Activated CD8-positive, alpha-beta memory T cell treated with anti-CD3 and anti-CD28 coated beads, Interleukin-2, amount 10 ng/mL, durations not matched to agents 7 days and 5 days (primary cell): ENCODE measurements around the gene TSHZ2. TPM values are rescaled to one million over a fixed set of nuclear protein-coding genes. Genes with fewer than 3 reads are reported as not detected.

Experiments
- ATAC-seq: fragments of 150-1000 bp; cut with Tn5 transposase; one replicate; pipeline ENCODE4 v1.10.0; 2021; ENCODE audit warnings: moderate library complexity
- CTCF ChIA-PET: fragments of 350-600 bp; sonication (Branson Sonifier 250); formaldehyde crosslinking; loops from one replicate; lab custom pipeline; 2021; ENCODE audit warnings: antibody characterized with exemption; lab: Charles Lee
- DNase-seq: peaks from one replicate; pipeline ENCODE4 v3.0.0-alpha.2; 2020
- H3K27ac Mint-ChIP-seq: one replicate; pipeline ENCODE4 v1.8.0; 2021; ENCODE audit warnings: mild to moderate bottlenecking, mixed read lengths
- H3K27me3 Mint-ChIP-seq: one replicate; pipeline ENCODE4 v1.8.0; 2021; ENCODE audit warnings: mixed read lengths
- H3K36me3 Mint-ChIP-seq: one replicate; pipeline ENCODE4 v1.8.0; 2021; ENCODE audit warnings: mild to moderate bottlenecking, mixed read lengths
- H3K4me1 Mint-ChIP-seq: one replicate; pipeline ENCODE4 v1.8.0; 2021; ENCODE audit warnings: mixed read lengths
- H3K4me3 Mint-ChIP-seq: one replicate; pipeline ENCODE4 v1.8.0; 2021; ENCODE audit warnings: mild to moderate bottlenecking, moderate library complexity, mixed read lengths
- H3K9me3 Mint-ChIP-seq: one replicate; pipeline ENCODE4 v1.8.0; 2022; ENCODE audit warnings: low read depth, mixed read lengths
- total RNA-seq, 2 experiments: library from RNA; stranded (reverse); gene quantifications; one replicate each; pipeline ENCODE4 v1.2.3, GENCODE V29; 2021

Gene TSHZ2
- total RNA-seq, 2 experiments from 2014 or later = 0.18 to 1.9 TPM

DNA sequence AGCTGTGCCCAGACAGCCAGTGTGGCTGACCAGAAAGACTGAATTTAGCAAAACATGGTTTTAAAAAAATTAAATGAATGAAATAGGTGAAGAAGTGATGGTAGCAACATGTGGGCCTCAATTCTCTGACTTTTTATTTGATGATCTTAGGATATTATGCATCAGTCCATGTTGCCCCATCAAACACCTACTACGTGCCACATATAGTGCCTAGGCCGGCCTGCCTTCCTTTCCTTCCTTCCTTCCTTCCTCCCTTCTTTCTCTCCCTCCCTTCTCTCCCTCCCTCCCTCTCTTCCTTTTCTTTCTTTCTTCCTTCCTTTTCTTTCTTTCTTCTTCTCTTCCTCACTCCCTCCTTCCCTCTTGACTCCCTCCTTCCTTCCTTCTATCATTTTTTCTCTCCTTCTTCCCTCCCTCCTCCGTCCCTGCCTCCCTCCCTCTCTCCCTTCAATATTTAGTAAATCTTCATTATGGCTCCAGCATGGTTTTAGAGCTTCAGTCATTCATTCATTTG lies 209.8 kb downstream of the TSHZ2 start:
- no peak overlapping the region for H3K4me3 Mint-ChIP-seq
- peaks cover 24% of the 10 kb centered on the region for H3K27me3 Mint-ChIP-seq
- no peaks in the 10 kb centered on the region for H3K4me1 Mint-ChIP-seq
- no peaks in the 10 kb centered on the region for H3K9me3 Mint-ChIP-seq
- no peak overlapping the region for H3K27ac Mint-ChIP-seq
- CTCF ChIA-PET = no interaction called here
- no peaks in the 10 kb centered on the region for H3K36me3 Mint-ChIP-seq
- no peak for DNase-seq
- ATAC-seq = no peak

DNA sequence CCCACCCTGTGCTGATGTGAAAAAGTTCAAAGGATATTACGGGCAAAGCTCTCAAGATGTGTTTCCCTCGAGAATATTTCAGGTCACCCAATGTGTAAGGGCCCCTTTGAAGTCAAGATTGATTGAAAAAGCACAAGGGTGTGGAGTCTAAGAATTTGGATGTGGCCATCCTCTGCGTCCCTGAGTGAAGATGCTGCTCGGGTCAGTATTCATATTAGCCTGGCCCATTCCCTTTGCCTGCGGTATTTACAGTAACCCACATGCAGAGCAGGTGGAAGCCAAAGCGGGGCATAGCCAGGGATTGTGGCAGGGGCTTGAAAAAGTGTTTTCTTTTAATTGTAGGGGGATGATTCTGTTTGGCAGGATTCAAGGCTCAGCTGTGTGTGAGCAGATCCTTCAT lies 211.0 kb downstream of the TSHZ2 start:
- CTCF ChIA-PET = no interaction called here
- H3K27me3 Mint-ChIP-seq = peaks cover 29% of the 10 kb centered on the region
- no peak overlapping the region for H3K4me3 Mint-ChIP-seq
- DNase-seq (no peak), ATAC-seq (no peak)
- no peaks in the 10 kb centered on the region for H3K36me3 Mint-ChIP-seq
- H3K4me1 Mint-ChIP-seq = no peaks in the 10 kb centered on the region
- no peaks in the 10 kb centered on the region for H3K9me3 Mint-ChIP-seq
- no peak overlapping the region for H3K27ac Mint-ChIP-seq

DNA sequence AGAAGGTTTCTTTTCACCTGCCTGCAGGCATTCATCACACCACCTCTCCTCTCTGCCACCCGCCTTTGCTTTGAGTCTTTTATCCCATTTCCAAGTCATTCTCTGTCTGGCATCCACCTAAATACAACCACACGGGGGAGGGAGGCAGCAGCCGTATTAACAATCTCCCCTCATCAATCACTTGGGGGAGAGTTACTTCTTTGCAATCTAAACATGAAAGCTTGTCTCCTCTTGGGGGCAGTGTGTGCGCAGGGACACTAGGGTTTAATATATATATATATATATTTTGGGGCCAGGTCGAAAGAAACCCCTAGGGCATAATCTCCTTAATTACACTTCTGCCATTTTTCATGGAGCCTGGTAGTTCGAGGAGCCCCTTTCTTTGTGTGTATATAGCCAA lies 214.5 kb downstream of the TSHZ2 start:
- Mint-ChIP-seq H3K27me3 (peaks cover 25% of the 10 kb centered on the region), H3K9me3 (no peaks in the 10 kb centered on the region), H3K27ac (no peak overlapping the region), H3K4me1 (no peaks in the 10 kb centered on the region), H3K36me3 (no peaks in the 10 kb centered on the region), H3K4me3 (no peak overlapping the region)
- ATAC-seq = no peak
- CTCF ChIA-PET = interaction anchor here (1.7 to 1.8 kb wide), 2 partner anchors 12 to 30 kb away, joined by 6 to 10 read pairs; no protein-coding TSS in a partner anchor
- DNase-seq = no peak

DNA sequence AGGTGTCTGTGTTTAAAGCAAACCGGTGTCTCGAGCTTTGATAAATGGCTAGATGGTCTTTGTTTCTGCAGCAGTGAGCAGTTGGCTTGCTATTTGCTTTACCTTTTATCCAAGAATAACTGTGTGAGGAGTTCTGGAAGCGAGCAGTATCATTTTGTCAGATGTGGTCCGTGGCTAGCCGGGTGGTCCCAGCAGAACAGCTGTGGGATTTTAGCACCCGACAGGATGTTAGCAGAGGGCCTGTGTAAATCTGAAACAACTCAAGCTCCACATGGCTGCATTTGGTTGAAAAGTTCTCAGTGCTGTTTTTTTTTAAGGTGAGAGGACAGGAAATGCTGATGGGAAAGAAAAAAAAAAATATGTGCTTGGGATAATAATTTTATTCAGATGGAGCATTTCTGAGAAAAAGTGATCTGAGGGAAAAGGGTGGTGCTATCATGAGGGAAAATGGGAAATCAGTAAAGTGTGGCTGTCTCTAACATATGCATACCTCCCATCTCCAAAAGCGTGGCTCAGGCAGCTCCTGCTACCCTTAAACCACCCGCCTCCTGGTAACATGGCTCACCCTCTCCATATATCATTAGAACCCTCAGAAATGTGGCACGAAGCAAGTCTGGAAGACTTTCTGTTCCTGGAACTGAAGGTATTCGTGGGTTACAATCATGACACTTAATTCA lies 215.4 kb downstream of the TSHZ2 start:
- Mint-ChIP-seq H3K9me3 (no peaks in the 10 kb centered on the region), H3K4me1 (no peaks in the 10 kb centered on the region)
- CTCF ChIA-PET = interaction anchor here (1.5 to 1.8 kb wide), 3 partner anchors 11 to 38 kb away, joined by 3 to 10 read pairs (median 6); no protein-coding TSS in a partner anchor

DNA sequence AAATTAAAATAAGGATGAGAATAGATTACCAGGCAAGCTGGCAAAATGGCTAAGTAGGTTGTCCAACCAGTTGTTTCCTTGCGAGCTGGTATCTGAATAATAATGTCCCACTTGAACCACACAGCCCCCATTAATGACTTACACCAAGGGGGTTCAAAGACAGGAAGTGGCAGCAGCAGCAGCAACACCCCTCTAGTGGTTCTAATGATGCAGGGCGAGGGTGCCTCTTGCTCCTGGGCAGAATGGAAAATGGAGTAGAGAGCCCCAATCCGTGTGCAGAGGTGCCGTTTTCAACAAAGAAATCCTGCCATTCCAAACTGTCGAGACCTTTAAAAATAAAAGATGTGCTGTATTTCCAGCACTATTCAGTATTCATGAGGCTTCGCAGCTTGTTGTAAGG lies 218.1 kb downstream of the TSHZ2 start:
- Mint-ChIP-seq H3K4me3 (no peak overlapping the region), H3K27ac (no peak overlapping the region), H3K4me1 (no peaks in the 10 kb centered on the region), H3K36me3 (no peaks in the 10 kb centered on the region), H3K27me3 (peaks cover 44% of the 10 kb centered on the region), H3K9me3 (no peaks in the 10 kb centered on the region)
- CTCF ChIA-PET = interaction anchor here (2.5 kb wide), 1 partner anchor 26 kb away, joined by 7 read pairs; no protein-coding TSS in a partner anchor
- DNase-seq (no peak), ATAC-seq (no peak)

More for the DNA sequence above, 215.4 kb downstream of the TSHZ2 start:
- H3K27me3 Mint-ChIP-seq = peaks cover 33% of the 10 kb centered on the region
- H3K27ac Mint-ChIP-seq = no peak overlapping the region
- DNase-seq (no peak), ATAC-seq (no peak)
- no peak overlapping the region for H3K4me3 Mint-ChIP-seq
- no peaks in the 10 kb centered on the region for H3K36me3 Mint-ChIP-seq

DNA sequence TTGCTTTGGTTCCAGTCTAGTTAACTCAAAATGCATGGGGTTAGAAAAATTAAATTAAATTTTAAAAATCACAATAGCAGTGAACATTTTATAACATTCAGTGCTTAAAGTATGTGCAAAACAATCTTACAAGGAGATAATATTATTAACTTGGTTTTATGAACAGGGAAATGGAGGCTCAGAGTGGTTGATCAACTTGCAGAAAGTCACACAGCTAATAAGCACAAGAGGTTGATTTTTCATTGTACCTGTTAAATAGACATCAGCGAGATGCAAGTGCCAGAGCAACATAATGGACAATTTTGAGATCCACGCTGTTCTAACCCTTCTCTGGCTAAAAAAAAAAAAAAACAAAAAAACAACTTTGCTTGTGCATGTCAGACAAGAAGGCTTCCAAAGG lies 219.8 kb downstream of the TSHZ2 start:
- Mint-ChIP-seq H3K4me3 (no peak overlapping the region), H3K27me3 (peaks cover 48% of the 10 kb centered on the region), H3K4me1 (no peaks in the 10 kb centered on the region), H3K9me3 (no peaks in the 10 kb centered on the region), H3K36me3 (no peaks in the 10 kb centered on the region), H3K27ac (no peak overlapping the region)
- DNase-seq (no peak), ATAC-seq (no peak)
- CTCF ChIA-PET = no interaction called here

DNA sequence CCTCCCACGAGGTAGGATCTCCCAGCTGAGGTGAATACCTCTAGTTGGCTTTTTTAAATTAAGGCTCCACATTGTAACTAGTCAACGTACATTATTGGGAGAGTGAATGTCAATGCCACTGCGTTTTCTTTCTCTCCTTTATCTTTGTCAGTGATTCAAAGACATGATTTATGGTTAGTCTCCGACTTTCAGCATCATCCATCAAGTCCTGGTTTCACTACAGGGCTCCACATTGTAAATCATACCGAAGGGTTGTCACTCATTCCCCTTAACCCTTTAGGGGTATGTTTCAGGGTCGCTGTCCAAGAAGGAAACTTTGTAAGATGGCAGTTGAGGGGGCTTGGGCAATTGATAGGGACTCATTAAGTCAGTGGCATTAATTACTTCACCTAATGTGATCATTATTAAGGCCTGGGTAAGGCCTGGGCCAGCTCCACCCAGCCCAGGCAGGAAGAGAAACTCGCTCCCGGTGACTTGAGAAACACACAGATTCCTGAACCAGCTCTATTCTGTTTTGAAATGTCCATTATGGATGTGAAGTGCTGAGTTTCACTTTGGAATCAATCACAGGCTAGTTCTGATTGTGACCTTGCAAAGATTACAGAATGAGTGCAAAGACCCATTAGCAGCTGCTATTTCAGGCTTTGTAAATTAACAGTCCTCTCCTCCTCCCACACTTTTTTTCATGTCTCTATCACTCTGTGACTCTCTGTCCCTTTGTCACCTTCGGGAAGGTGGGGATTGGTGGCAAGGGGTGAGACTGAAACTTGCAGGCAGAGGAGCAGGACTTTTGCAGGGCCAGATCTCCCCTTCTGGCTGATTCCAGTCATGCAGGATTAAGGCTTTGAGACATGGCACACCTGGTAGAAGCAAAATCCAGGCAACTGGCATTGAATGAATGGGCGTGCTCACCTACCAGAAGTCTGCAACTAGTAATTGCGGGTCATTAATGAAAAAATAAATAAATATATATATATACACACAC lies 222.4 kb downstream of the TSHZ2 start:
- no peaks in the 10 kb centered on the region for H3K4me1 Mint-ChIP-seq
- DNase-seq (no peak), ATAC-seq (no peak)
- no peaks in the 10 kb centered on the region for H3K9me3 Mint-ChIP-seq
- peaks cover 39% of the 10 kb centered on the region for H3K27me3 Mint-ChIP-seq
- H3K27ac Mint-ChIP-seq = no peak overlapping the region
- CTCF ChIA-PET = no interaction called here
- no peaks in the 10 kb centered on the region for H3K36me3 Mint-ChIP-seq
- H3K4me3 Mint-ChIP-seq = no peak overlapping the region

DNA sequence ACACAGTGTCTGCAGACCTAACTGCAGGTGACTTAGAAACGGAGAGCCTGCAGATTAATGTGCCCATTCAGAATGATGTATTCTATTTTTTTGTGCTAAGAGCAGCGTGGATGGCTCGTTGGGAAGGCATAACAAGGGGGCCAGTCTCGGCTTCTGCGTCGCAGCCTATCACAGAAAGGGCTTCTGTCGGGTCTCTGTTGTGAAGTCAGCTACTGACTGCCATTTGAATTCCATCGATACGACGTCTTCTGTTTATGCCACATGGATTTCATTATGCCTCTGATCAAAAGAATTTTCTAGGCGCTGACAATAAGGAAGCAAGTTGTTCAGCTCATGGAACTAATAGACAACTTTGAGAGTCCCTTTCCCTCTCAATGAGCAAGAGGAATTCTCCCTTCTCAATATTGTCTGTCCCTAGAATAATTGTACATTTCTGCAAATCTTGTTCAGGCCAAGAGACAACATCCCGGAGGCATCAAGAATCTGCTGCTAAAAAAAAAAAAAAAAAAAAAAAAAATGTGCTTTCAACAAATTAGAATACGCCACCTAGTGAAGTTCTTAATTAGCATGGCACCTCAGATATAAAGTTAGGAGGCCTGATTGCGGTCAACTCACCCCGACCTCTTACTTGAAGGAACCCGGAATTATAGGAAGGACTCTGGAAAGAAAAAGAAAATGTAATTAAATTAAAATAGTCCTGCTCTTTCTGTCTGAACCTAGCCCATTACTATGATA lies 223.9 kb downstream of the TSHZ2 start:
- Mint-ChIP-seq H3K4me1 (no peaks in the 10 kb centered on the region), H3K27me3 (peaks cover 39% of the 10 kb centered on the region), H3K4me3 (no peak overlapping the region), H3K9me3 (no peaks in the 10 kb centered on the region), H3K36me3 (no peaks in the 10 kb centered on the region), H3K27ac (no peak overlapping the region)
- DNase-seq = no peak
- CTCF ChIA-PET = no interaction called here
- no peak for ATAC-seq

DNA sequence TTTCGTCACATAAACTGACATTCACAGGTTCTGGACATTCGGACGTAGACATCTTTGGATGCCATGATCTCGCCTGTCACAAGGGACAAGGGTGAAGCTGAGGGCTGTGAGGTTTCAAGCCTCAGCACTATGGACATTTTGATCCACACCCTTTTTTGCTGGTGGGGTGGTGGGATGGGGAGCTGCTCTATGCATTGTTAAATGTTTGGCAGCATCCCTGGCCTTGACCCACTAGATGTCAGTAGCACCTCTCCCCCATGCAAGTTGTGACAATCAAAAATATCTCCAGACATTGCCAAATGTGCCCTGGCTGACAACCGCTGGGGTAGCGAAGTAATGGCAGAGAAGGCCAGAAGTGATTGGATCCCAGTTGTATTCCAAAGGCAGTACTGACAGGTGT lies 229.4 kb downstream of the TSHZ2 start:
- DNase-seq (no peak), ATAC-seq (no peak)
- H3K27ac Mint-ChIP-seq = no peak overlapping the region
- no peaks in the 10 kb centered on the region for H3K4me1 Mint-ChIP-seq
- CTCF ChIA-PET = interaction anchor here (0.9 kb wide), 1 partner anchor 15 kb away, joined by 3 read pairs; no protein-coding TSS in a partner anchor
- no peaks in the 10 kb centered on the region for H3K9me3 Mint-ChIP-seq
- H3K27me3 Mint-ChIP-seq = peaks cover 9% of the 10 kb centered on the region
- H3K36me3 Mint-ChIP-seq = no peaks in the 10 kb centered on the region
- no peak overlapping the region for H3K4me3 Mint-ChIP-seq

DNA sequence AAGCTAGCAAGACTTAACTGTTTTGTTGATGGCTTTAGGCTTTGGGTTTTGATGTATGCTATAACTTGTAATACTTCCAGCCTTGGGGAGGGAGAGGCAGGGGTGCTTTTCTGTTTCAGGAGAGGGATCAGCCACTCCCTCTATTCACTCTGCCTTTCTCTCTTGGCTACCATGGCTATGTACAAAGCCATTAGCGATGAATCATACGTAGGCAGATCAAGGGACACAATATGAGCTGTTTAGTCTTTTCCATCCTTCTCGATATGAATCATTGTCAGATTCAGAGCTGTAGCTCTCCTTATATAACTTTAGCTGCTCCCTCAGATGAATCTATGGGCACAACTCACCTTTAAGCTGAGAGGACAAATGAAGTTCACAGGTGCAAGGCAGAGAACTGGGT lies 230.6 kb downstream of the TSHZ2 start:
- Mint-ChIP-seq H3K4me1 (no peaks in the 10 kb centered on the region), H3K27ac (no peak overlapping the region), H3K27me3 (peaks cover 3% of the 10 kb centered on the region), H3K9me3 (no peaks in the 10 kb centered on the region), H3K4me3 (no peak overlapping the region), H3K36me3 (no peaks in the 10 kb centered on the region)
- CTCF ChIA-PET = no interaction called here
- DNase-seq (no peak), ATAC-seq (no peak)

DNA sequence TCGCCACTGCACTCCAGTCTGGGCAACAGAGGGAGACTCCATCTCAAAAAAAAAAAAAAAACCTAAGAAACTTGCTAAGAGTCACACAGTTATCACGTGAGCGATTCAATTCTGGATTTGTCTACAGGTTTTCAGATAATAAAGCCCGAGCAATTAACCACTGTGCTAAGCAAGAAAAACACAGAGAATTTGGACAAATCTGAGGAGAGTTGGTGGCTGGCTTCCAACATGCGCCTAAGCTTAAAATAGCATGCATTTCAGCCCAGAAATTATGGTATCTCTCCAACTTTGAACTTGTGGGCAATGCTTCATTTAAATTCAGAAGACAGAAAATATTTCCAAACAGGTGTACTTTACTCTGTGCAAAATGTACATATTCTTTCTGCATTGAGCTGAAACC lies 232.9 kb downstream of the TSHZ2 start:
- Mint-ChIP-seq H3K27ac (no peak overlapping the region), H3K36me3 (no peaks in the 10 kb centered on the region), H3K4me3 (no peak overlapping the region), H3K4me1 (peaks cover 10% of the 10 kb centered on the region), H3K27me3 (peaks cover 15% of the 10 kb centered on the region), H3K9me3 (no peaks in the 10 kb centered on the region)
- CTCF ChIA-PET = no interaction called here
- ATAC-seq = no peak
- no peak for DNase-seq

DNA sequence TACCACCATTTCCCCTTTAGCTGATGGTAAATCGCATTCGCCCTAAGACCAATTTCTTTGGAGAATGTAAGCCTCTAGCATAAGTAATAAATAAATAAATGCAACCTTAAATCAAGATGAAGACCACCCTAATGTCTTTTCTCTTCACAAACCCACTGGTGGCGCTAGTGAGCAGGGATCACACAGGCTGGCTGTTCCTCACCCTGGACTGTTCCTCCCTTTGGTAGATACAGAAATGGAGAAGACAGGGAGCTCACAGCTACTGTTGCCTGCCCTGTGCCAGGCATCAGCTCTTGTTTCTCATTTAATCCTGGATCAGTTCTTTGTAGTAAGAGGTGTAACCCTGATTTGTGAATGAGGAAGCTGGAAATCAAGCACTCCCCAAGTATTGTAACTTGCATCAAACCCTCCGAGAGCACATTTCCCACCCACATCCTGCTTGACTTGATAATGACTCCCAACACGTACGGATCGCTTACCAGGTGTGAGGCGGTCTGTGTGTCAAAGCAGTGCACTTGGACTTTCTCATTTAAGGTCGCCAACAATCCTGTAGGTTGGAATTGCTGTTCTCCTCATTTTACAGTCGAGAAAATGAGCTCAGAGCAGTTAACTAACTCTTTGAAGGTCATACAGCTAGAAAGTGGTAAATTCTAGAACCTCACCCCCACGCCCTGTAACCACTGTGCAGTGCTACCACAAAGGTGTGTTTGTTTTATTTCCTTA lies 236.1 kb downstream of the TSHZ2 start:
- no peaks in the 10 kb centered on the region for H3K36me3 Mint-ChIP-seq
- no peak for DNase-seq
- no peaks in the 10 kb centered on the region for H3K9me3 Mint-ChIP-seq
- H3K4me1 Mint-ChIP-seq = peaks cover 10% of the 10 kb centered on the region
- H3K4me3 Mint-ChIP-seq = no peak overlapping the region
- peaks cover 18% of the 10 kb centered on the region for H3K27me3 Mint-ChIP-seq
- peak overlapping the region; percentile 54 for H3K27ac Mint-ChIP-seq
- peak; percentile 42 for ATAC-seq
- CTCF ChIA-PET = interaction anchor here (0.7 to 1.5 kb wide), 5 partner anchors 8 to 730 kb away, joined by 3 to 4 read pairs (median 4); no protein-coding TSS in a partner anchor
